Stimulated activated CD4-positive, alpha-beta T cell treated with anti-CD3 and anti-CD28 coated beads, Interleukin-2, amount 100 ng/mL, for 4 hours (primary cell): ENCODE data around the gene COA8.

Source experiments
- DNase-seq: peaks from one replicate; pipeline ENCODE4 v3.0.0-alpha.2; 2020; ENCODE audit warnings: low read depth

COA8 gene

DNA sequence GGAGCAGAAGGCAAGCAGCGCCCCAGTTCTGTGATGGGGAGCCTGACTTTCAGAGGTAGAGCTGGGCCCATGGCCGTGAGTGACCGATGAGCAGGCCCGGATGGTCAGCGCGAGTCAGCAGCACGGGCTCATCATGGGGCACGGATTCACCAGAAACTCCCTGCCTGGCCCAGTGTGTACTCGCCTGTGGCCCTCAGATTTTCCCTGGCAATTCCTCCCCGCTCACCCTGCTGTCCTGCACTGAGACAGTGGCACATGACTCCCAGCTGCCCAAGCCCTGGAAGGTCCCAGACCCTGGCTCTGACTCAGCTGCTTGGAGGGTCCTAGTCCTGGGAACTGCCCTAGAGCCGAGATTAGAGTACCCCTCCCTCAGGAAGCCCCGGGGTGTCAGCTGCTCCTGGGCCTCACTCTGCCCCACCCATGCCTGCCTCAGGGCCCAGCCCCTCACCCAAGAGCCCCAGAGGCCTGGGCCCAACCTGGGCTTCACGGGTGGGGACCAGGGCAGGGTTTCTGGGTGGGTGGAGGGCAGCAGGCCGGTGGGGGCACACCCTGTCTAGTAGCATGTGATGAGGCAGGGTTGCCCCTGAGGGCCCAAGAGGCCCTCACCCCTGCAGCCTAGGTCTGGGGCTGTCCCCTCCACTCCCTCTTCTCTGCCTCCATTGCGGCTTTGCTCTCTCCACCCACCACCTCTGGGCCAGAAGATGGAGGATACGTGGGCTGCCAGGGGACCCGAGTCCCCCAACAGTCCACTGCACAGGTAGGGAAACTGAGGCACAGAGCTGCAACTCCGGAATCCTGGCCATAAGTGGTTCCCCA, 25.4 kb upstream of the COA8 start:
- no peak for DNase-seq

DNA sequence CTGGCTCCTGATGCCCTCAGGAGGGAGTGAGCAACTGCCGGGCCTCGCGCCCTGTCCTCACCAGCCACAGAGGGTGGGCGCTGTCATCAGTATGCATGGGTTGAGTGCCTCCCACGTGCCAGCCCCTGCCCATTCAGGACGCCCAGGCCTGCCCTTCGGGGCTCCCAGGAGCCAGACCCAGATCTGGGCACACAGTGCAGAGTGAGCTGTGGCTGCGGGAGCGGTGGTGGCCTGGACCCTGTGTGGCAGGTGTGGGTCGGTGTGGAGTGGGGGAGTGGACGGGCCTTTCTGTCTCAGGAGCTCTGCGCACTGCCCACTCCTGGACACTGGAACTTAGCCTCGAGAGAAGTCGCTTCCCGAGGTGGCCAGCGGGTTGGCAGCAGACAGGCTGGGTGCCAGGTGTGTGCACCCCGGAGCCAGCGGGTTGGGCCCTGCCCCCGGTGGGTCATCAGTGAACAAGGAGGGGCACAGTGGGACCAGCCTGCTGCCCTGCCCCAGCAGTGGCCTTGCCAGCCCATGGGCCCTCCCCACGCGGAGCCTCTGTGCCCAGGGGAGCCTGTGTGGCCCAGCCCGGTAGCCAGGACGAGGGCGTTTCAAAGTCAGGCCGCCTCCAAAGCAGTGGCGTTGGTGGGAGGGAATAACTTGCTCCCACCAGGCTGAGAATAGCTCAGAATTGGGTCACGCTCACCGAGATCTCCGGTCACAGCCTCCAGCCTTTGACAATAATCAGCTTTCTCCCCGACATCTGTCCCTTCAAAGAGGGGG, 24.3 kb upstream of the COA8 start:
- no peak for DNase-seq

DNA sequence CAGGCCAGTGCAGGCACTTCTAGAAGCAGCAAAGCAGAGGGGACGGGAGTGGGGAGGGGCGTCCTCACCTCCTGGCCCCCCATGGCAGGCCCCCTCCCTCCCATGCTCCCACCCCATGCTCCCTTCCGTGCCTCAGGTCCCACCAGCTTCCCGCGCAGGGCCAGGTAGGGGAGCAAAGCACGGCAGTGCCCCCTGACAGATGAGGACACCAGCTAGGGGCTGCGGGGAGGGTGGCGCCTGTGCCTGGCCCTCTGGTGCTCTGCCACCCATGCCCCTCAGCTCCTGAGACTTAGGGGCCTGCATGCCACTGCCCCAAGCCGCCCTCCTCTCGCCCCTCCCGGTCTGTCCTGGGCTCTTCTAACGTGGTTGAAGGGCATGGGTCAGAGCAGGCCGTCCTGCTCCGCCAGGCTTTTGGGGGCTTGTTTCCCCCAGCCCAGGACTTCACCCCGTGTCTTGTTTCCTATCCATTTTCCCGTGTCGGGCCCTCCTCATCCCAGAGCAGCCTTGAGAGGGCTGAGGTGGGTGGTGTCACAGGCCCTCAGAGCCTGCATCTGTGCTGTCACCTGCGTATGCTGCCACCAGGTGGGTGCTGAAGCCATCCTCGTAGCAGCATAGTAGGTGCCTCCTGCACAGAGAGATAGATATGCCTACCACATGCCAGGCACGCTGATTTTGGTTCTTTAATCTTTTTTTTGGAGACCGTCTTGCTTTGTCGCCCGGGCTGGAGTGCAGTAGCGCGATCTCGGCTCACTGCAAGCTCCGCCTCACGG, 23.5 kb upstream of the COA8 start:
- no peak for DNase-seq

DNA sequence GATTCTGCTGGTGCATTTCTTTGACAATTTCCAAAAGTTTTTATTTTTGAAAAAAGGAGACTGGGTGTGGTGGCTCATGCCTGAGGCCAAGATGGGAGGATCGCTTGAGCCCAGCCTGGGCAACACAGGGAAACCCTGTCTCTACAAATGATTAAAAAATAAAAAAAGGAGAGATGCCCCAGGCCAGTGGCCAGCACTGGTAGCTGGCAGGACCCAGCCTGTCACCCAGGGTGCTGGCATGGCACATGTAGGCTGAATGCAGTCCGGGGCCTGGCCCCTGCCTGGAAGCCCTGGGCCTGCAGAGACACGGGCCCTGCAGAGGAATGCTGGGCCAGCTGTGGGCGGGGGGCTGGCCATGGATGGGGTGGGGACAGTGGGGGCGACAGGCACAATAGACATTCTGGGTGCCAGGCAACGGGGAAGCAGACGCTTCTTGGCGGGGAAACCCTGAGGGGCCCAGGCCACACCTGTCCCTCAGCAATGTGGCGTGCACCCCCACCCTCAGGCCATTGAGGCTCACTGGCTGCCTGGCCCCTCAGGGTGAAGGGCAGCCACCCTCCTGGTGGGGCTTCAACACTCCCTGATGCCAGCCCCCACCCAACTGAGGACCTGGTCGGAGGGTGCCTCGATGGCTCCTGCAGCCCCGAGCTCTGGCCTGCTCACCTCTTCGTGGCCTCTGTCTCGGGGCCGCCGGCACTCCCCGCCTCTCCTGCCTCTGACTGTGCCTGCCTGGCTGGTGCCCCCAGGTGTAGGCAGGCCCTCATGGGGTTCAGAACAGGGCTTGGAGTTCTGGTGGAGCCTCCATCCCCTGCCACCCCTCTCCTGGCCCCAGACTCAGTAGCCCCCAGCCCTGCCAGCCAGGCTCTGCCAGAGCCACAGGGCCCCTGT, 21.7 kb upstream of the COA8 start:
- no peak for DNase-seq

DNA sequence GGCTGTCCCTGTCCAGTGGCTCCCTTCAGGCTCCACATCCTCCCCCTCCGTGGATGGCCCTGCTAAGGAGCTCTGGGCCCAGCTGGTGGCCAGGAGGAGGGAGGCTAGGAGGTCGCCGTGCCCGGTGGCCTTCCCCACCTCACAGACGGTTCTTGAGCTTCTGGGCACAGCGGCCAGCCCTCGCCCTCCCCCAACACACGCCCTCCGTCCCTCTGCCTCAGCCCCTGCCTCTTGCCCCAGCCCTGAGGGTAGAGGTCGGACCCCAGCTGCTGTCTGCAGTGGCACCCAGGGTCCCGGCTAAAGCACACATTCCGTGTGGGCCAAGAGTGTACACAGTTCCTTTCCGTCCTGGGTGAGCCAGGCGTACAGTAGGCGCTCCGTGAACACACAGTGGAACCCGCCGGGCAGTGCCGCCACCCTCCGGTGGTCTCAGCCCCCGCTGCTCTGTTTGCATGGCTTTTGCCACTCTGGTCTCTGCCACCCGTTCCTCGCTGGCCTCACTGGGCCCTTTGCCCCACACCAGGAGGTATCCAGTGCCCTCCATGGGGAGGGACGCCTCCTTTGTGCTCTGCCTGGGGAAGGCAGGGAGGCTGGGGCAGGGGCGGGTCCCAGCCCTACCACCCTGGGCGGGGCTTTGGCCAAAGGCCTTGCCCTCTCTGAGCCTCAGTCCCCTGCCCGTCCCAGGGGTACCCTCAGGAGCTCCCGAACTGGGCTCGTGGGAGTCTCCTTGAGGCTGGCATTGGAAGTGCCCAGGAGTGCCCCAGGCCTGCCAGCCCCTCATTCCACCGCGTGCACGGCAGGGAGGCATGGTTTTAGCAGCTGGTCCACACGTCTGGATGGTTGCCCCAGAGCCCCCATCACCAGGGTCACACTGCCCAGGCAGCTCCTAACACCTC, 20.8 kb upstream of the COA8 start:
- DNase-seq: no peak

DNA sequence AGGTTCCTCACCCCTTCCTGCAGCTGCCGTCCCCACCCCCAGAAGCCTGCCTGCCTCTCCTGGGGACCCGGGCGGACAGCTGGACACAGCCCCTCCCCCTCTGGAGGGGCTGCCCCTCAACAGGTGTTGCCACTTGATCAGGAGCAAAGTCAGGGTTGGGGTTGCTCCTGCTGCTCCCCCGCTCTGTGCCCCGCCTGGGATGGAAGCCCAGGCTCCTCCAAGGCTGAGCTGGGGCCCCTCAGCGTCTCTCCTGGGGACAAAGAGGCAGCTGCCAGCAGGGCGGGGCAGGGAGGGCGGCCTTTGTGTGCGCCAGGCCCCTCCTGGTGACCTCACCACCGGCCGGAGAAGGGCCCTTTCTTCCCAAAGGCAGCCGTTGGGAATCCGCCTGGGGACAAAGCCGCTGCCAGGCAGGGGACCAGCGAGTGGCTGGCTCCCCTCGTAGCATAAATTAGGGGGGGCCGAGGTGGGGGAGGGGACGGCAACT, 20.1 kb upstream of the COA8 start:
- no peak for DNase-seq

DNA sequence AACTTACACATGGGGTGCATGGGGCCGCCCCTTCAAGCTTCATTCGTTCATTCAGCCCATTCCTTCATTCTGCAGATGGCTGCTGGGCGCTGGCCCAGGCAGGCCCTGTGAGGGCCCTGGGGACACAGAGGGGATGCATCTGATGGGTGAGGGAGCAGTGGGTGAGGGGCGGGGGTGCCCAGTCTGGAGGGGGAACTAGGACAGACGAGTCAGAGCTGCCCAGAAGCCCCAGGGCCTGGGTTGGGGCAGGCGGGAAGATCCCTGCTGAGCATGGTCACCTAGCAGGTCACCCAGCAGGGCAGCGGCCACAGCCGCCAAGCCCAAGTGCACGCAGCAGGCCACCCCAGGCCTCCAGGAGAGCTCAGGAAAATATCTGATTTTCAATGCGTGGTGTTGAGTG, 19.6 kb upstream of the COA8 start:
- DNase-seq: no peak

DNA sequence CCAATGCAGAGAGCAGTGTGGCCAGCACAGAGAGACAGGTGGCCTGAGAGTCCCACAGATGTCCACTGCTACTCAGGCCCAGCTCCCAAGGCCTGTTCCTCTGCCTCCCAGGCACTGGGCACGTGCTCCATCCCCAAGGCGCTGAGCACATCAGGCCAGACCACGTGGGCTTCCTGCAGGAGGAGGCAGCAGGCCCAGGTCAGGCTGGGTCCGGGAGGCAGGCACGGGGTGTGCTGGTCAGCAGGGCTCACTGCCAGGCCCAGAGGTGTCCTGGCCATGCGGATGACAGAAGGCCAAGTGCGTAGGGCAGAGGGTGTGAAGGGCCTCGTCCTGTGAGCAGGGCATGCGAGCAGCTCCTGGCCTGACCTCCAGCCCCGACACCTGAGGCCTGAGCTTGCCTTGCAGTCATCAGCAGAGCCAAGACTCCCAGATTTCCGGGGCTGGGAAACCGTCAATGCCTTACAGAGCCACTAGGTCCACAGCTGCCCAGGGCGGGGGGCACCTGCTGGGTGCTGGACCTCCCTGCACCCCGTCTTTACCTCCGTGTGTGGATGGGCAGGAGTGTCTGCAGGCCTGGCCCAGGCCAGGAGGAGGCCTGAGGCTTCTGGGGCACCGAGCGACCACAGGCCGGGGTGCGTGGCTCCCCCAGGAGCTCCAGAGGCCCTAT, 18.9 kb upstream of the COA8 start:
- DNase-seq: no peak

DNA sequence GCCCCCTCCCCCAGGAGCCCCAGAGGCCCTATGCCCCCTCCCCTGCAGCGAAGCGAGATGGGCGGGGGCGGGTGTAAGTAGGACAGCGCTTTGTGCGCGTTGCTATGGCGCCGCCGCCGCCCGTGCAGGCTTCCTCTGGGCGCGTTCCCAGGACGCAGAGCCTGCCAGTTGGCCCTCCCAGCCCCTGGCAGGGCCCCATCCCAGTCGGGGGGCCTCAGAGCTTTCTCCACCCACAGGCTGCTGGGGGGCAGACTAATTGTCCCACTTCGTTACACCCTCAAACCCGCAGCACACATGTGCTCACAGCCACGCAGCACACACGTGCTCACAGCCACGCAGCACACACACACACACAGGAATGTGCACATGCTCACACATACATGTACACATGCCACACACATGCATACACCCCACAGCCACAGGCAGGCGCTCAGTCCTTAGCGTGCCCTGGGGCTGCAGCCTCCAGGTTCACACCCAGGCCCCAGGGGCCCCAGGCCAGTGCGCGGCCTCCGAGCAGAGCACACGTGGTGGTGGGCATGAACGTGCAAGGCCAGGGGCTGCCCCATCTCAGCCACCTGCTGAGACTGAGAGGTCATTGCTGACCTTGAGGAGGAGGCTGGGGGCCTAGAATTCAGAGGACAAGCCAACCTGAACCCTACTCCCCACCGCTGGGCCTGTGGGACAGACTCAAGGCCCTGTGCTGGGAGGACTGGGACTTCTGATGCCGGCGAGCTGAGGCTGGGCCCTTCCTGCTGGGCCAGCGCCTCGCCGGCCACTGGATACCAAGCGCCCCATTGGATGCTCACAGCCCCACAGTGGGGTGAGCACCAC, 18.2 kb upstream of the COA8 start:
- DNase-seq: no peak

DNA sequence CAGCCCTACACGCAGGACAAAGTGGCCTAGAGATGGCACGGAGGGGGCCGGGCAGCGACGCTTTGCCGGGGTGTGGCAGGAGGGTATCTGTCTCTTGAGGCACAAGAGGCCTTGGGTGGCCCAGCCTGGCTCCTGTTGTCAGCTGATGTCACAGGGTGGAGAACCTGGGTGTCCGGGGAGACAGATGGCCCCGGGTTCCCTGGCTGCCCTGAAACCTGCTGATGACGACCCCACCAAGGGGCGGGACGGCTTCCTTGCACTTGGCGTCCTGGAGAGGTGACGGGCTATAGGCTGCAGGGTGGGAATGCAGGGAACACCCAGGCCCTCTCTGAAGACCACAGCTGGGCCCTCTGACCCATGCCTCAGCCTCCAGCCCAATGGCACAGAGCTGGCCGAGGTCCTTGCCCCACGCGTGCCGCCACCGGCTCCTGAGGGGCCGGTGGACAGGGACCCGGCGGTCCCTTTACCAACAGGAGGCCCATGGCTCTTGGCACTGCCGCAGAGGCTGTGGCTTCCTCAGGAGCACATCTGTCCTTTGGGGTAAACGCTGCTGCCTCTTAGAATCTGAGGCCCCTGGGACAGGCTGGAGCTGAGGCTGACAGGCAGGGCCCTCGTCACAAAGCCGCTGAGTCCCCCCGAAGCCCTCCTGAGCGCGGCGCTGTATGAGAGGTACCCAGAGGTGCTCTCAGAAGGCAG, 17.4 kb upstream of the COA8 start:
- DNase-seq: no peak

DNA sequence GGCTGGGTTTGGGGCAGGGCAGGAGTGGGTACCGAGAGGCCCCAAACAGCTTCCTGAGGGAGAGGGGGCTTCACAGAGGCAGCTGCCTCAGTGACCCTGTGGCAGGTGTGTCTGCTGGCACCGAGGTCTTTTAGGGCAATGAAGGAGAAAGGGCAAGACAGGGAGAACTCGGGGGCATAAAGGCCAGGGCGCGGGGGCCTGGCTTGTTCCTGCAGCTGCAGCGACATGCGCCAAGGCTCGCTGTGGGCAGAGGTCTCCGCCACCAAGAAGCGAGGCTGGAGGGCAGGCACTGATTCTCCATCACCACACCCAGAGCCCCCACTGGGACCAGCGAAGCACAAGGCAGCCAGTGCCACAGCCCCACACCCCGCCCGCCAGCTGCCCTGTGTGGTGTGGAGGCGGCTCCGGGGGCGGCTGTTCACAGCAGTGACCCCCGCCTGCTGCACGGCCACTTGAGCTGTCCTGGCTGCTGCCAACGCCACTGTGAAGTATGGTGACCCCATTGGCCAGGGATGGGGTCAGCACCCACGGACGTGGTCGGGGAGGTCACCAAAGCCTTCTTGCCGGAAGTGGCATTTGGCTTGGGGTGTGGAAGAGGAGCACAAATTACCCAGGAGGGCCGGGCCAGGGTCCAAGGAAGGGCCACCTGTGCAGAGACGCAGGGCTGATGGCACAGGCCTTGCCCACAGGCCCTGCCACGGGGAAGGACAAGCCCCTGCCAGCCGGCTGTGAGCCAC, 16.7 kb upstream of the COA8 start:
- no peak for DNase-seq

DNA sequence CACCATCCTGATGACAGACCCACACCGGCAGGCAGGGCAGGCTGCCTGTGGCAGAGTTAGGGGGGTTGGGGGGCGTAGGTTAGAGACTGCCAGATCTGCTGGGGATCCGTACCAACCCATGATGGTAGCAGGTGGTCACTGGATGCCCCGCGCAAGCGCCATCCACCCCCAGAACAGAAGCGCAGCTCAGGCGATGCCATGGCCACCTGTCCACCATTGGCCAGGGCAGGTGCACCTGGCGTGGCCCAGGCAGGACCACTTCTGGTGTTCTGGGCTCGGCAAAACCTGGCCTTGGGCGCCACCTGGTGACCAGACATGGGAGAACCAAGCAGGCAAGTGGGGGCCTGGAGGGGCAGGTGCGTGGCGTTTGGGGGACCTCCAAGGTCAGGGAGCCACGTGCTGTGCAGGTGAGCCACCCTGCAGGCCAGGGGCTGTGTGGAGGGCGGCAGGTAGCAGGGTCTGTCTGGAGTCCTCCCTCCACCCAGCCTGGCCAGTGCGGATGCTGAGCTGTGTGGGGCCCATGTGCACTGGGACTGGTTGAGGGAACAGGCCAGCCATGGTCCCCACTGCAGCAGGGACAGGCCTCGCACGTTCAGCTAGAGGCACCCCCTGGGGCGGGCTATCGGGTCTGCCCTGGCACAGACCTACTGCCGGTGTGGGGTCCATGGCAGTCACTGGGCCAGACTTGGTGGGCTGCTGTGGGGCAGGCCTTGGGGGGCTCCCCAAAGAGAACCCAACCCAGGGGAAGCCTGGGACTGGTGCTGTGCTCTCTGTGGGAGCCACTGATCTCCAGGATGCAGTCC, 15.9 kb upstream of the COA8 start:
- DNase-seq: peak; percentile 56

DNA sequence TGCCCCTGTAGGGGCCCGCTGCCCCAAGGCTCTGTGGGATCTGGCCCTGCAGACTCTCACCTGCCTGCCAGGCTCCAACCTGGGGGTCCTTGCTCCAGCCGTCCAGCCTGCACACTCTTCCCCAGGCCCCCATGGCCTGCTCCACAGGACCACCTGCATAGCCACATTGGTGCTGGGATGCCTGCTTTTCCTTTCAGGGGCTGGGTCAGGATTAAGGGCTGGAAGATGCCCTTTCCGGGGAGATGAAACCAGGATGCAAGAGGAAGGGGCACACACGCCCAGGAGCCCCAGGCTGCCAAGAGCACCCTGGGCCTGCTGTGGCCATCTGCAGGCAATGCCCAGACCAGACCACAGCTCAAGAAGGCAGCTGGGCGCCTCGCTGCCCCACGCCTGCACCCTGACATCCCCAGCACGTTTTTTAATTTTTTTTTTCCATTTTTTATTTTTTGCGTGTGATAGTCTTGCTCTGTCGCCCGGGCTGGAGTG, 15.3 kb upstream of the COA8 start:
- no peak for DNase-seq

DNA sequence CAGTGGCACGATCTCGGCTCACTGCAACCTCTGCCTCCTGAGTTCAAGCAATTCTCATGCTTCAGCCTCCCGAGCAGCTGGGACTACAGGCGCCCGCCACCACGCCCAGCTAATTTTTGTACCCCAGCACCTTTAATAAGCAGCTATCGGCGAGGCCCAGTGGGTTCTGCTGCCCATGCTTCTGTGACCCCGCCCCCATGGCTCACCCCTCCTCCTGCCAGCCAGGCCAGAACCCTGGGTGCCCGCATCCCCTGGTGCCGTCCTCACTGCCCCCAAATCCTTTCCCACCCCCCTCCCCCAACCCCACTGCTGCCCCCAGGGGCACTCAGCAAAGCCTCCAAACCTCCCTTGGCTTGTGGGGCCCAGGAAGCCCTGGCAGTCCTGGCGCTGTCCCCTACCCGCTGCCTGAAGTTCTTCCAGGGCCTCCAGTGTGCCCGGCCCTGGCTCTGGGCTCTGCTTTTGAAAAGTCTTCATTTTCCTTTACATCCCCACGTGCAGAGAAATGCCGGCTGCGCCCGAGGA, 14.8 kb upstream of the COA8 start:
- no peak for DNase-seq

DNA sequence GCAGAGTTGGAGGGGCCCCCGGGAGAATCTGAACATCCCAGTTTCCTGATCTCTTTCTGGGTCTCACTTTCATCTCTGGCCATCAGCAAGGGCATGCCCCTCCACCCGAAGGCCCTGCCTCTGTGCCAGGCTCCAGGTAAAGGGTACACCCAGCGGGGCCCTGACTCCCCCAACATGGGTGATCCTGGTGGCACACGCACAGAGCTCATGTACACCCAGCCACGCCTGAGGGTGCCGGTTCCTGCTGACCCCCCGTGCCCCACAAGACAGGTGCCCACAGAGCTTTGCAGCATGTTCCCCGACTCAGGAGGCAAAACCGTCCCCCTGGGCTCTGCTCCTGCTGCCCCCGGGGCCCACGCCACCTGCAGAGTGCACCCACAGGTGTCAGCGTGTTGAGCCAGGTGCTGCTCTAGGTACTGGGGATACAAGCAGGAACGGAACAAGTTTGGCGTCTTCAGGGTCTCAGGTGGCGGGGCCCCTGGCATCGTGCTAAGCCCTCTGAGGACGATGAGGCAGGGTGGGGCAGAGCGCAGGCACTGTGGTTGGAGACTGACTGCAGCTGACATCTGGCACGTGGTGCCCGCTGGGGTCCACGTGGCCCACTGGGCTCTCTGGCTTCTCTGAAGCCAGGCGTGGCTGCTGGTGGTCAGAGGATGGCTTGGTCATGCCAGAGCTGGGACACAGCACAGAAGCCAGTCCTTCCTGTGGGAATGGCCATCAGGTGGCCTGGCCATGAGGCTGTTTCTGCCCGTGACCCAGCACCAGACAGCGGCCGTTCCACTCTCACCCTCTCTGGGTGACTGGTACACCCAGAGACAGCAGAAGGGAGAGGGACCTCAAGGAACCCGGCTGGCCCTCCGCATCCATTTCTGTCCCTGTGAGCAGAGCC, 14.1 kb upstream of the COA8 start:
- DNase-seq: no peak
